NCI-H146 treated with DMSO at 0.1 percent for 48 hours (cell line): Measurements from ENCODE around the gene PMPCA.

ENCODE experiments used
- DNase-seq: peaks from one replicate; lab custom pipeline; 2025; ENCODE audit not compliant: unreplicated experiment; lab: John Stamatoyannopoulos, UW

Gene PMPCA

GRCh38 chr9:136410500-136411287 is at the start of gene PMPCA, which contains the start of gene ENTR1:
TSS of gene PMPCA (plus strand) at chr9:136410658. CDS start at chr9:136410669, 11 bp downstream.
TSS of gene ENTR1 (minus strand) at chr9:136410614. CDS start at chr9:136410397, 217 bp downstream.
- peak; percentile 30 for DNase-seq

GRCh38 chr9:136361047-136361753 is 49.3 kb upstream of the PMPCA start:
- DNase-seq: no peak

GRCh38 chr9:136361754-136362449 is 48.6 kb upstream of the PMPCA start:
- DNase-seq: no peak

- DNase-seq: no peak
These were observed 48.0 kb upstream of the PMPCA start for GRCh38 chr9:136362450-136362784.

GRCh38 chr9:136363106-136363948 is 47.1 kb upstream of the PMPCA start, which contains the start of gene DNLZ:
TSS of gene DNLZ (minus strand) at chr9:136363744. CDS start at chr9:136363714, 30 bp downstream.
- DNase-seq: peak; percentile 62

GRCh38 chr9:136363949-136364748 is 46.3 kb upstream of the PMPCA start:
- peak; percentile 24 for DNase-seq

GRCh38 chr9:136364942-136365774 is 45.3 kb upstream of the PMPCA start:
- DNase-seq: no peak

- no peak for DNase-seq
These were observed 44.7 kb upstream of the PMPCA start for GRCh38 chr9:136365775-136366222.

GRCh38 chr9:136366826-136367225 is 43.6 kb upstream of the PMPCA start:
- no peak for DNase-seq

- no peak for DNase-seq
These were observed 42.9 kb upstream of the PMPCA start for GRCh38 chr9:136367296-136368145.

- DNase-seq: no peak
These were observed 42.3 kb upstream of the PMPCA start for GRCh38 chr9:136368190-136368589.

- DNase-seq: no peak
These were observed 40.4 kb upstream of the PMPCA start for GRCh38 chr9:136370037-136370436.

- DNase-seq: no peak
These were observed 39.5 kb upstream of the PMPCA start for GRCh38 chr9:136370687-136371532.

GRCh38 chr9:136371533-136371880 is 39.0 kb upstream of the PMPCA start:
- no peak for DNase-seq

GRCh38 chr9:136372006-136372405 is 38.5 kb upstream of the PMPCA start:
- no peak for DNase-seq

- no peak for DNase-seq
These were observed 37.7 kb upstream of the PMPCA start for GRCh38 chr9:136372561-136373299.
